IMR-90 (cell line): ENCODE measurements around the gene ZKSCAN7. TPM values are rescaled to one million over a fixed set of nuclear protein-coding genes. Genes with fewer than 3 reads are reported as not detected.

Experiments used
- ATAC-seq: fragments of 200-7000 bp; cut with Tn5 transposase; 2 replicates; pipeline ENCODE4 v1.9.1; 2020; ENCODE audit warnings: low read depth, mild to moderate bottlenecking, moderate library complexity
- BruUV-seq: library from RNA; stranded (reverse); fragments of 400-500 nt; replicated peaks from 2 replicates; lab custom pipeline; 2021; lab: Mats Ljungman, UMichigan
- CTCF ChIA-PET: fragments of 300-600 bp; formaldehyde crosslinking; extraction: SDS; loops from one replicate; lab custom pipeline; 2021; ENCODE audit warnings: antibody characterized with exemption; lab: Yijun Ruan, JAX
- POLR2A ChIA-PET: fragments of 300-600 bp; sonication (Branson Sonifier 250); formaldehyde crosslinking; loops from one replicate; lab custom pipeline; 2022; ENCODE audit warnings: antibody characterized with exemption; ENCODE audit not compliant: unreplicated experiment; lab: Charles Lee
- DNase-seq: peaks from one replicate; pipeline ENCODE4 v3.0.0; 2013
- H2AFZ ChIP-seq: replicated peaks from 2 replicates; pipeline ENCODE3; 2013; ENCODE audit warnings: low read length, mild to moderate bottlenecking; ENCODE audit not compliant: poor library complexity
- H2AK5ac ChIP-seq: 2 replicates; pipeline ENCODE4 v1.6.1; 2013; ENCODE audit warnings: low read depth, low read length, inconsistent platforms
- H2AK9ac ChIP-seq: replicated peaks from 2 replicates; pipeline ENCODE3; 2013; ENCODE audit warnings: mild to moderate bottlenecking, low read depth, low read length, moderate library complexity; ENCODE audit not compliant: poor library complexity
- H2BK120ac ChIP-seq: 2 replicates; pipeline ENCODE4 v1.6.1; 2013; ENCODE audit warnings: low read depth, low read length, inconsistent platforms
- H2BK15ac ChIP-seq: 3 replicates; pipeline ENCODE4 v1.6.1; 2013; ENCODE audit warnings: low read depth, low read length, inconsistent platforms
- H2BK20ac ChIP-seq: 2 replicates; pipeline ENCODE4 v1.6.1; 2013; ENCODE audit warnings: low read depth, mild to moderate bottlenecking, inconsistent platforms, low read length, moderate library complexity
- H2BK5ac ChIP-seq: 2 replicates; pipeline ENCODE4 v1.6.1; 2013; ENCODE audit warnings: mild to moderate bottlenecking, low read depth, low read length, inconsistent platforms; ENCODE audit not compliant: poor library complexity, severe bottlenecking
- H3K14ac ChIP-seq: replicated peaks from 2 replicates; pipeline ENCODE4 v1.6.1; 2013; ENCODE audit warnings: low read depth, low read length, inconsistent platforms
- H3K18ac ChIP-seq: 2 replicates; pipeline ENCODE4 v1.6.1; 2013; ENCODE audit warnings: low read depth, low read length, control low read depth
- H3K23ac ChIP-seq: 2 replicates; pipeline ENCODE4 v1.6.1; 2013; ENCODE audit warnings: low read depth, low read length, inconsistent platforms
- H3K27ac ChIP-seq: 2 replicates; pipeline ENCODE4 v1.5.1; 2013; ENCODE audit warnings: mild to moderate bottlenecking, control low read depth, low read length; ENCODE audit not compliant: insufficient read depth
- H3K27me3 ChIP-seq: 2 replicates; pipeline ENCODE4 v1.6.1; 2013; ENCODE audit warnings: low read length; ENCODE audit not compliant: control insufficient read depth, insufficient read depth
- H3K36me3 ChIP-seq: 2 replicates; pipeline ENCODE4 v1.6.1; 2013; ENCODE audit warnings: low read length, mixed read lengths; ENCODE audit not compliant: control insufficient read depth, insufficient read depth
- H3K4ac ChIP-seq: 2 replicates; pipeline ENCODE4 v1.6.1; 2013; ENCODE audit warnings: low read depth, low read length, inconsistent platforms
- H3K4me1 ChIP-seq: 2 replicates; pipeline ENCODE4 v1.6.1; 2013; ENCODE audit warnings: low read length, mixed read lengths; ENCODE audit not compliant: control insufficient read depth, insufficient read depth
- H3K4me2 ChIP-seq: 2 replicates; pipeline ENCODE4 v1.6.1; 2013; ENCODE audit warnings: low read depth, mild to moderate bottlenecking, control low read depth, low read length, moderate library complexity
- H3K4me3 ChIP-seq: 2 replicates; pipeline ENCODE4 v1.5.1; 2013; ENCODE audit warnings: low read depth, mild to moderate bottlenecking, control low read depth, low read length, moderate library complexity; ENCODE audit not compliant: insufficient read depth
- H3K56ac ChIP-seq: 2 replicates; pipeline ENCODE4 v1.6.1; 2013; ENCODE audit warnings: low read length, inconsistent platforms; ENCODE audit not compliant: insufficient read depth; ENCODE audit errors: extremely low read depth
- H3K79me1 ChIP-seq, 2 experiments: 2 replicates each; pipeline ENCODE4 v1.6.1; 2013; ENCODE audit warnings: low read length in 2 of 2, inconsistent platforms in 1 of 2, low read depth in 1 of 2
- H3K9ac ChIP-seq: 2 replicates; pipeline ENCODE4 v1.6.1; 2013; ENCODE audit warnings: low read depth, low read length, control low read depth
- H3K9me1 ChIP-seq: 2 replicates; pipeline ENCODE4 v1.6.1; 2013; ENCODE audit warnings: low read length, inconsistent platforms; ENCODE audit not compliant: insufficient read depth
- H3K9me3 ChIP-seq: 2 replicates; pipeline ENCODE4 v1.6.1; 2013; ENCODE audit warnings: low read length; ENCODE audit not compliant: control insufficient read depth, insufficient read depth
- H4K20me1 ChIP-seq: 2 replicates; pipeline ENCODE4 v1.6.1; 2013; ENCODE audit warnings: low read length, inconsistent platforms; ENCODE audit not compliant: insufficient read depth
- H4K5ac ChIP-seq: 2 replicates; pipeline ENCODE4 v1.6.1; 2013; ENCODE audit warnings: mild to moderate bottlenecking, low read depth, low read length, control low read depth
- H4K8ac ChIP-seq, 2 experiments: 2 replicates each; pipeline ENCODE4 v1.6.1; 2013; ENCODE audit warnings: low read depth in 2 of 2, low read length in 2 of 2, control low read depth in 1 of 2, inconsistent platforms in 1 of 2
- H4K91ac ChIP-seq: 2 replicates; pipeline ENCODE4 v1.6.1; 2013; ENCODE audit warnings: low read depth, low read length, inconsistent platforms; ENCODE audit not compliant: insufficient read depth
- BHLHE40 ChIP-seq: fragments of 150-350 bp; IDR thresholded peaks from 2 replicates; pipeline ENCODE4 v1.6.1; 2016; ENCODE audit warnings: mild to moderate bottlenecking, low read depth, low read length
- CEBPB ChIP-seq: IDR thresholded peaks from 2 replicates; pipeline ENCODE4 v1.6.1; 2012; ENCODE audit warnings: low read depth, low read length, improper control_type of control experiment
- CHD1 ChIP-seq: IDR thresholded peaks from 2 replicates; pipeline ENCODE4 v1.6.1; 2012; ENCODE audit warnings: low read depth, low read length, improper control_type of control experiment
- FOS ChIP-seq: fragments of 150-350 bp; IDR thresholded peaks from 2 replicates; pipeline ENCODE4 v1.6.1; 2016; ENCODE audit warnings: low read depth, low read length
- MAFK ChIP-seq: IDR thresholded peaks from 2 replicates; pipeline ENCODE4 v1.6.1; 2012; ENCODE audit warnings: low read depth, low read length, improper control_type of control experiment
- MAZ ChIP-seq: IDR thresholded peaks from 2 replicates; pipeline ENCODE4 v1.6.1; 2012; ENCODE audit warnings: low read depth, mild to moderate bottlenecking, low read length, improper control_type of control experiment, moderate library complexity, borderline replicate concordance
- MXI1 ChIP-seq: IDR thresholded peaks from 2 replicates; pipeline ENCODE4 v1.6.1; 2012; ENCODE audit warnings: low read depth, mild to moderate bottlenecking, low read length, moderate library complexity, borderline replicate concordance
- NFE2L2 ChIP-seq: fragments of 150-350 bp; IDR thresholded peaks from 2 replicates; pipeline ENCODE4 v1.6.1; 2016; ENCODE audit warnings: low read depth, mild to moderate bottlenecking, low read length
- POLR2A ChIP-seq: IDR thresholded peaks from 2 replicates; pipeline ENCODE4 v1.6.1; 2012; ENCODE audit warnings: mild to moderate bottlenecking, low read depth, low read length
- RAD21 ChIP-seq: IDR thresholded peaks from 2 replicates; pipeline ENCODE4 v1.6.1; 2012; ENCODE audit warnings: low read length, improper control_type of control experiment
- RCOR1 ChIP-seq: IDR thresholded peaks from 2 replicates; pipeline ENCODE4 v1.6.1; 2012; ENCODE audit warnings: mild to moderate bottlenecking, low read length, improper control_type of control experiment; ENCODE audit not compliant: insufficient replicate concordance
- RFX5 ChIP-seq: IDR thresholded peaks from 2 replicates; pipeline ENCODE4 v1.8.0; 2012; ENCODE audit warnings: low read depth, mild to moderate bottlenecking, low read length, moderate library complexity
- SMC3 ChIP-seq: fragments of 150-350 bp; IDR thresholded peaks from 2 replicates; pipeline ENCODE4 v1.6.1; 2016; ENCODE audit warnings: low read depth, mild to moderate bottlenecking, antibody characterized with exemption, low read length, moderate library complexity
- dilution Hi-C: fragments of 300-500 bp; cut with HindIII; formaldehyde crosslinking; loops from one replicate; pipeline ENCODE4 v1.14.3; 2018; ENCODE audit warnings: low sequenced_read_pairs; ENCODE audit not compliant: unreplicated experiment
- in situ Hi-C: fragments of 300-500 bp; cut with MboI; formaldehyde crosslinking; loops from 3 replicates; pipeline ENCODE4 v1.14.3; 2019; ENCODE audit warnings: low sequenced_read_pairs, inconsistent platforms, mixed read lengths
- intact Hi-C: fragments of 100-400 bp; cut with micrococcal nuclease; formaldehyde crosslinking; loops from 2 replicates; pipeline ENCODE4 v1.10.0; 2022
- polyA plus RNA-seq, 3 experiments: library from polyadenylated mRNA; depleted of rRNA; stranded (reverse); fragments of >200 nt; gene quantifications; 2 replicates each; pipeline ENCODE4 v1.2.3, GENCODE V29; 2012; ENCODE audit warnings: low replicate concordance in 1 of 3
- total RNA-seq: library from RNA; depleted of rRNA; stranded (reverse); fragments of >200 nt; gene quantifications from 2 replicates; pipeline ENCODE4 v1.2.3, GENCODE V29; 2012
- TF ChIP-seq, protein P1 (sequence below): fragments of 150-350 bp; IDR thresholded peaks from 2 replicates; pipeline ENCODE4 v1.6.1; 2017; ENCODE audit warnings: mild to moderate bottlenecking, antibody characterized with exemption, low read length, low read depth
- TF ChIP-seq, protein P2 (sequence below): conservative IDR thresholded peaks from 2 replicates; pipeline ENCODE4 v1.5.1; 2012; ENCODE audit warnings: mild to moderate bottlenecking, low read depth, low read length, improper control_type of control experiment
- TF ChIP-seq, protein P3 (sequence below): fragments of 150-350 bp; IDR thresholded peaks from 2 replicates; pipeline ENCODE4 v1.6.1; 2016; ENCODE audit warnings: low read depth, mild to moderate bottlenecking, low read length, moderate library complexity, borderline replicate concordance

ZKSCAN7 gene
- total and polyA plus RNA-seq, 2 of the 4 experiments (the other 2 are of a cell fraction), result 2.6 to 4.7 TPM

DNA sequence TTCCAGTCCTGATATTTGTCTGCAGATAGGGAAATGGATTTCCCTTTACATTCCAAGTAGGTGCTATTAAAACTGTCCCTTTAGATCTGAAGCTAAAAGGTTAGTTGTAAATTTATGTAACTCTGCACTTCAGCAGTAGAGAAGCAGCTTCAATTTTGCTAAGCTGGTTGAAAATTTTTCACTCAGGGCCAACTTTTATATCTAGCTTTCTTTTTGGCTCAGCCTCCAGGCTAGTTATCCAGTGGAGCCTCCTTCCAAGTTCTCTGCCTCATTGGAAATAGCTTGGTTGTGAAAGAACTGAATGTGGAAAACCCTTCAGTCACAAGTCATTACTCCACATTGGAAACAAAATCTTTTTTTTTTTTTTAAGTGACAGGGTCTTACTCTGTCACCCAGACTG is 21.6 kb downstream of the ZKSCAN7 start:
- TF ChIP-seq, protein P1, sequence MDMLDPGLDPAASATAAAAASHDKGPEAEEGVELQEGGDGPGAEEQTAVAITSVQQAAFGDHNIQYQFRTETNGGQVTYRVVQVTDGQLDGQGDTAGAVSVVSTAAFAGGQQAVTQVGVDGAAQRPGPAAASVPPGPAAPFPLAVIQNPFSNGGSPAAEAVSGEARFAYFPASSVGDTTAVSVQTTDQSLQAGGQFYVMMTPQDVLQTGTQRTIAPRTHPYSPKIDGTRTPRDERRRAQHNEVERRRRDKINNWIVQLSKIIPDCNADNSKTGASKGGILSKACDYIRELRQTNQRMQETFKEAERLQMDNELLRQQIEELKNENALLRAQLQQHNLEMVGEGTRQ, result no peak
- TF ChIP-seq NFE2L2 (no peak), BHLHE40 (no peak), MXI1 (no peak), MAFK (no peak), MAZ (no peak), RAD21 (no peak), FOS (no peak), POLR2A (no peak), CHD1 (no peak), RFX5 (no peak), RCOR1 (no peak), SMC3 (no peak), CEBPB (no peak)
- TF ChIP-seq, protein P2, sequence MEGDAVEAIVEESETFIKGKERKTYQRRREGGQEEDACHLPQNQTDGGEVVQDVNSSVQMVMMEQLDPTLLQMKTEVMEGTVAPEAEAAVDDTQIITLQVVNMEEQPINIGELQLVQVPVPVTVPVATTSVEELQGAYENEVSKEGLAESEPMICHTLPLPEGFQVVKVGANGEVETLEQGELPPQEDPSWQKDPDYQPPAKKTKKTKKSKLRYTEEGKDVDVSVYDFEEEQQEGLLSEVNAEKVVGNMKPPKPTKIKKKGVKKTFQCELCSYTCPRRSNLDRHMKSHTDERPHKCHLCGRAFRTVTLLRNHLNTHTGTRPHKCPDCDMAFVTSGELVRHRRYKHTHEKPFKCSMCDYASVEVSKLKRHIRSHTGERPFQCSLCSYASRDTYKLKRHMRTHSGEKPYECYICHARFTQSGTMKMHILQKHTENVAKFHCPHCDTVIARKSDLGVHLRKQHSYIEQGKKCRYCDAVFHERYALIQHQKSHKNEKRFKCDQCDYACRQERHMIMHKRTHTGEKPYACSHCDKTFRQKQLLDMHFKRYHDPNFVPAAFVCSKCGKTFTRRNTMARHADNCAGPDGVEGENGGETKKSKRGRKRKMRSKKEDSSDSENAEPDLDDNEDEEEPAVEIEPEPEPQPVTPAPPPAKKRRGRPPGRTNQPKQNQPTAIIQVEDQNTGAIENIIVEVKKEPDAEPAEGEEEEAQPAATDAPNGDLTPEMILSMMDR, result no peak
- TF ChIP-seq, protein P3, sequence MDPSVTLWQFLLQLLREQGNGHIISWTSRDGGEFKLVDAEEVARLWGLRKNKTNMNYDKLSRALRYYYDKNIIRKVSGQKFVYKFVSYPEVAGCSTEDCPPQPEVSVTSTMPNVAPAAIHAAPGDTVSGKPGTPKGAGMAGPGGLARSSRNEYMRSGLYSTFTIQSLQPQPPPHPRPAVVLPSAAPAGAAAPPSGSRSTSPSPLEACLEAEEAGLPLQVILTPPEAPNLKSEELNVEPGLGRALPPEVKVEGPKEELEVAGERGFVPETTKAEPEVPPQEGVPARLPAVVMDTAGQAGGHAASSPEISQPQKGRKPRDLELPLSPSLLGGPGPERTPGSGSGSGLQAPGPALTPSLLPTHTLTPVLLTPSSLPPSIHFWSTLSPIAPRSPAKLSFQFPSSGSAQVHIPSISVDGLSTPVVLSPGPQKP, result no peak
- no peak overlapping the region for H2AFZ ChIP-seq
- H3K9ac ChIP-seq, result no peak overlapping the region
- H4K8ac ChIP-seq, result no peak overlapping the region
- H3K56ac ChIP-seq, result no peak overlapping the region
- H2BK5ac ChIP-seq, result no peak overlapping the region
- H3K27me3 ChIP-seq, result no peaks in the 10 kb centered on the region
- no peak overlapping the region for H3K4ac ChIP-seq
- H4K20me1 ChIP-seq, result no peaks in the 10 kb centered on the region
- H3K27ac ChIP-seq, result no peak overlapping the region
- H2BK20ac ChIP-seq, result no peak overlapping the region
- ATAC-seq, result no peak
- no TSS peak for BruUV-seq
- no peak overlapping the region for H2BK15ac ChIP-seq
- H2AK9ac ChIP-seq, result no peak overlapping the region
- H3K9me1 ChIP-seq, result no peaks in the 10 kb centered on the region
- H3K18ac ChIP-seq, result no peak overlapping the region
- no peak overlapping the region for H4K91ac ChIP-seq
- no peak for DNase-seq
- 0 out of 2 replicates have a peak, but pooled peaks cover 2% of the 10 kb centered on the region for H3K36me3 ChIP-seq
- ChIA-PET CTCF (interaction anchor here (0.6 kb wide), 1 partner anchor 186 kb away, joined by 12 read pairs; no protein-coding TSS in a partner anchor), POLR2A (no interaction called here)
- no peaks in the 10 kb centered on the region for H3K4me1 ChIP-seq
- intact Hi-C loops (no loop called here), in situ Hi-C loops (no loop called here), dilution Hi-C loops (no loop called here)
- H3K4me3 ChIP-seq, result no peak overlapping the region
- peaks cover 12% of the 10 kb centered on the region; the same call in 1 of the 2 replicates for H3K9me3 ChIP-seq
- H2BK120ac ChIP-seq, result no peak overlapping the region
- H3K4me2 ChIP-seq, result no peak overlapping the region
- H3K23ac ChIP-seq, result no peak overlapping the region
- no peaks in the 10 kb centered on the region for H3K79me1 ChIP-seq
- H3K14ac ChIP-seq, result no peak overlapping the region
- H4K5ac ChIP-seq, result no peak overlapping the region
- no peak overlapping the region for H2AK5ac ChIP-seq
